HepG2 (cell line): ENCODE measurements around the gene RPS6KB1. TPM values are rescaled to one million over a fixed set of nuclear protein-coding genes. Genes with fewer than 3 reads are reported as not detected.
A peak's percentile ranks its signal among the peaks of the same experiment; 100 is the strongest.

Experiments used
- BRF2 ChIP-seq: sonication (generic); formaldehyde crosslinking; IDR thresholded peaks from 2 replicates; pipeline ENCODE4 v1.8.1; 2022; ENCODE audit warnings: mild to moderate bottlenecking, missing genetic modification reagents
- EP300 ChIP-seq, 3 experiments: sonication (generic) in 1 of 3; formaldehyde crosslinking in 1 of 3; IDR thresholded peaks; 2 replicates each; pipeline versions ENCODE4 v1.5.1 to v1.6.1; 2011 to 2020; ENCODE audit warnings: low read depth in 2 of 3, low read length in 2 of 3, borderline replicate concordance in 1 of 3, improper control_type of control experiment in 1 of 3, mild to moderate bottlenecking in 1 of 3, missing genetic modification reagents in 1 of 3, moderate library complexity in 1 of 3
- FOXC1 ChIP-seq: sonication (generic); formaldehyde crosslinking; IDR thresholded peaks from 2 replicates; pipeline ENCODE4 v1.8.0; 2022; ENCODE audit warnings: mild to moderate bottlenecking, missing genetic modification reagents, borderline replicate concordance
- GLI4 ChIP-seq: sonication (generic); formaldehyde crosslinking; IDR thresholded peaks from 2 replicates; pipeline ENCODE4 v1.5.1; 2020; ENCODE audit warnings: missing genetic modification reagents, mild to moderate bottlenecking, moderate library complexity, borderline replicate concordance
- HNF4G ChIP-seq, 2 experiments: sonication (generic) in 1 of 2; formaldehyde crosslinking in 1 of 2; IDR thresholded peaks; 2 replicates each; pipeline versions ENCODE4 v1.4.0 to v1.6.1; 2011 to 2020; ENCODE audit warnings: borderline replicate concordance in 2 of 2, low read depth in 2 of 2, mild to moderate bottlenecking in 2 of 2, low read length in 1 of 2, missing genetic modification reagents in 1 of 2, moderate library complexity in 1 of 2
- KLF9 ChIP-seq: IDR thresholded peaks from 2 replicates; pipeline ENCODE4 v1.6.1; 2016; ENCODE audit warnings: low read depth
- NR2C2 ChIP-seq: sonication (generic); formaldehyde crosslinking; IDR thresholded peaks from 2 replicates; pipeline ENCODE4 v1.4.0; 2020; ENCODE audit warnings: missing genetic modification reagents, mild to moderate bottlenecking, moderate library complexity, borderline replicate concordance
- PAWR ChIP-seq: sonication (generic); formaldehyde crosslinking; IDR thresholded peaks from 2 replicates; pipeline ENCODE4 v1.4.0; 2020; ENCODE audit warnings: missing genetic modification reagents, mild to moderate bottlenecking, borderline replicate concordance
- POLR2A ChIP-seq, 2 experiments: IDR thresholded peaks; 2 replicates each; pipeline ENCODE4 v1.6.1; 2011; ENCODE audit warnings: low read depth in 2 of 2, low read length in 2 of 2, mild to moderate bottlenecking in 1 of 2, moderate library complexity in 1 of 2; ENCODE audit not compliant: insufficient read depth in 1 of 2
- SAP130 ChIP-seq: IDR thresholded peaks from 2 replicates; pipeline ENCODE4 v1.6.1; 2016; ENCODE audit warnings: low read depth
- SIN3A ChIP-seq: IDR thresholded peaks from 2 replicates; pipeline ENCODE4 v1.6.1; 2011; ENCODE audit warnings: low read depth, mild to moderate bottlenecking, control low read depth, low read length, borderline replicate concordance
- SOX5 ChIP-seq: IDR thresholded peaks from 2 replicates; pipeline ENCODE4 v1.6.1; 2016; ENCODE audit warnings: borderline replicate concordance
- SPEN ChIP-seq: sonication (generic); formaldehyde crosslinking; IDR thresholded peaks from 2 replicates; pipeline ENCODE4 v1.5.1; 2020; ENCODE audit warnings: low read depth, mild to moderate bottlenecking, missing genetic modification reagents
- TCF12 ChIP-seq, 2 experiments: fragments of 450-650 bp in 1 of 2; sonication (generic) in 1 of 2; formaldehyde crosslinking in 1 of 2; IDR thresholded peaks; 2 replicates each; pipeline versions ENCODE4 v1.6.1 to v1.8.0; 2017 to 2022; ENCODE audit warnings: antibody characterized with exemption in 1 of 2, mild to moderate bottlenecking in 1 of 2, missing genetic modification reagents in 1 of 2, moderate library complexity in 1 of 2
- THYN1 ChIP-seq: sonication (generic); formaldehyde crosslinking; IDR thresholded peaks from 2 replicates; pipeline ENCODE4 v1.8.1; 2023; ENCODE audit warnings: low read depth, mild to moderate bottlenecking, moderate library complexity, missing genetic modification reagents, borderline replicate concordance
- ZBTB4 ChIP-seq: sonication (generic); formaldehyde crosslinking; IDR thresholded peaks from 2 replicates; pipeline ENCODE4 v1.4.0; 2020; ENCODE audit warnings: missing genetic modification reagents, mild to moderate bottlenecking, borderline replicate concordance
- ZFAT ChIP-seq: sonication (generic); formaldehyde crosslinking; conservative IDR thresholded peaks from 2 replicates; pipeline ENCODE4 v1.8.1; 2023; ENCODE audit warnings: missing genetic modification reagents, inconsistent platforms
- ZNF350 ChIP-seq: sonication (generic); formaldehyde crosslinking; IDR thresholded peaks from 2 replicates; pipeline ENCODE4 v1.4.0; 2020; ENCODE audit warnings: mild to moderate bottlenecking, low read depth, missing genetic modification reagents, borderline replicate concordance
- ZNF441 ChIP-seq: sonication (generic); formaldehyde crosslinking; IDR thresholded peaks from 2 replicates; pipeline ENCODE4 v1.7.0; 2021; ENCODE audit warnings: missing genetic modification reagents, borderline replicate concordance
- ZNF670 ChIP-seq: sonication (generic); formaldehyde crosslinking; IDR thresholded peaks from 2 replicates; pipeline ENCODE4 v1.8.0; 2022; ENCODE audit warnings: mild to moderate bottlenecking, missing genetic modification reagents, borderline replicate concordance
- polyA plus RNA-seq, 8 experiments: library from polyadenylated mRNA; depleted of rRNA in 3 of 8; stranded (reverse) in 7 of 8; unstranded in 1 of 8; fragments of >200 nt; fragmentation: Illumina TruSeq in 4 of 8; extraction: Trizol in 4 of 8; gene quantifications; 2 replicates each; pipeline versions ENCODE4 v1.2.1 to v1.2.3, GENCODE V29; 2011 to 2016; ENCODE audit warnings: low read depth in 4 of 8, missing spikeins in 1 of 8, mixed read lengths in 1 of 8; ENCODE audit not compliant: insufficient read depth in 1 of 8
- total RNA-seq, 5 experiments: library from RNA; depleted of rRNA; stranded (reverse); fragments of >200 nt; fragmentation: Illumina TruSeq; extraction: Trizol; gene quantifications; 2 replicates each; pipeline ENCODE4 v1.2.3, GENCODE V29; 2016; ENCODE audit warnings: low read depth in 1 of 5
- TF ChIP-seq, protein P1 (sequence below): sonication (generic); formaldehyde crosslinking; IDR thresholded peaks from 2 replicates; pipeline ENCODE4 v1.4.0; 2020; ENCODE audit warnings: missing genetic modification reagents

Gene RPS6KB1
- total and polyA plus RNA-seq, 2 of the 13 experiments (the other 11 are each of a cell fraction or from before 2014, with no cell fraction given), result 16.5 to 42.2 TPM

DNA sequence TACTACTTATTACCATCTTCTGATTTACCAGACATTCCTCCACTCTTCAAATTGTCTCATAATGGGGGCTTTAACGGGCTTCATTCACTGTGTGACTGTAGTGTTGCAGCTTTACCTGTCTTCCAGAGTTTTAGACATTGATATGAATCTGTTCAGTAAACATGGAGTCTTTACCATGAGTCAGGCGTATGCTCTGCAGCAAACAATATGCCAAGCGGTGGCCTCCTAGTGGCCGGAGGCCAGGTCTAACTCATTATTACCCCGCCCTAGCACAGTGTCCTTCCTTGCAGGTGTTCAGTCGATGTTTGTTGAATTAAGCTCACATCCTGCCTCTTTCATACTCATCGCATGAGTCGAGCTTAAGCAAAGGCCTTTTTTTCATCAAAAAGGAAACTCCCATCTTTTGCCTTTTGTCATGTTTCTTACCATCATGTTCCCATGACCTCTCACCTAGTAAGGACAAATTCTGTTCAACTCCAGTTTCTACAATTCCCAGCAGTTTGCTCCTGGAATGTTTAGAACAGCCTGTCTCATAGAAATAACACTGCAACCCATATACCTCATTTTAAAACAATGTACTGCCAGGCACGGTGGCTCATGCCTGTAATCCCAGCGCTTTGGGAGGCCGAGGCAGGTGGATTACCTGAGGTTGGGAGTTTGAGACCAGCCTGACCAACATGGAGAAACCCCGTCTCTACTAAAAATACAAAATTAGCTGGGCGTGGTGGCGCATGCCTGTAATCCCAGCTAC is 39.6 kb upstream of the RPS6KB1 start (continued):
- no peak for TF ChIP-seq TCF12 (IDR thresholded peaks at IDR 0.05)
- TF ChIP-seq TCF12 (CRISPR knock-in tag; IDR thresholded peaks at IDR 0.05), result peak; percentile 94; the same call in 1 of the 2 replicates
- peak; percentile 83; the same call in 1 of the 2 replicates for TF ChIP-seq SPEN (CRISPR knock-in tag)
- no peak; the same call in 1 of the 2 replicates for TF ChIP-seq ZNF670 (CRISPR knock-in tag)
- TF ChIP-seq PAWR (CRISPR knock-in tag), result no peak
- no peak for TF ChIP-seq ZFAT
- TF ChIP-seq THYN1 (CRISPR knock-in tag), result no peak
- TF ChIP-seq EP300 (IDR thresholded peaks at IDR 0.05; ENCODE audit: low read depth in 2 of 2, low read length in 2 of 2), result peak; percentile 66 to 94; a peak in 3 of 4 replicates
- TF ChIP-seq EP300 (CRISPR knock-in tag; IDR thresholded peaks at IDR 0.05; ENCODE audit: borderline replicate concordance), result peak; percentile 95
- TF ChIP-seq SOX5, result peak; percentile 97
- TF ChIP-seq NR2C2 (CRISPR knock-in tag), result peak; percentile 38; the same call in 1 of the 2 replicates
- TF ChIP-seq SIN3A, result 0 out of 2 replicates have a peak, but pooled peaks have one; percentile 47
- no peak for TF ChIP-seq BRF2 (CRISPR knock-in tag)
- TF ChIP-seq, protein P1, sequence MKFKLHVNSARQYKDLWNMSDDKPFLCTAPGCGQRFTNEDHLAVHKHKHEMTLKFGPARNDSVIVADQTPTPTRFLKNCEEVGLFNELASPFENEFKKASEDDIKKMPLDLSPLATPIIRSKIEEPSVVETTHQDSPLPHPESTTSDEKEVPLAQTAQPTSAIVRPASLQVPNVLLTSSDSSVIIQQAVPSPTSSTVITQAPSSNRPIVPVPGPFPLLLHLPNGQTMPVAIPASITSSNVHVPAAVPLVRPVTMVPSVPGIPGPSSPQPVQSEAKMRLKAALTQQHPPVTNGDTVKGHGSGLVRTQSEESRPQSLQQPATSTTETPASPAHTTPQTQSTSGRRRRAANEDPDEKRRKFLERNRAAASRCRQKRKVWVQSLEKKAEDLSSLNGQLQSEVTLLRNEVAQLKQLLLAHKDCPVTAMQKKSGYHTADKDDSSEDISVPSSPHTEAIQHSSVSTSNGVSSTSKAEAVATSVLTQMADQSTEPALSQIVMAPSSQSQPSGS (CRISPR knock-in tag), result peak; percentile 94
- peak; percentile 94 for TF ChIP-seq ZNF350 (CRISPR knock-in tag)
- TF ChIP-seq ZNF441, result peak; percentile 71; the same call in 1 of the 2 replicates
- peak; percentile 90 for TF ChIP-seq KLF9
- peak; percentile 90; the same call in 1 of the 2 replicates for TF ChIP-seq ZBTB4 (CRISPR knock-in tag)
- TF ChIP-seq GLI4 (CRISPR knock-in tag), result 0 out of 2 replicates have a peak, but pooled peaks have one; percentile 16
- TF ChIP-seq HNF4G (IDR thresholded peaks at IDR 0.05; ENCODE audit: borderline replicate concordance, low read depth, low read length), result peak; percentile 43; the same call in 1 of the 2 replicates
- peak; percentile 30; the same call in 1 of the 2 replicates for TF ChIP-seq HNF4G (CRISPR knock-in tag; IDR thresholded peaks at IDR 0.05; ENCODE audit: borderline replicate concordance, low read depth)
- 0 out of 2 replicates have a peak, but pooled peaks have one; percentile 43 for TF ChIP-seq FOXC1 (CRISPR knock-in tag)
- TF ChIP-seq SAP130 (CRISPR knock-in tag), result peak; percentile 96
- peak in 1 of 2 experiments; percentile 42; a peak in 2 of 4 replicates for TF ChIP-seq POLR2A (IDR thresholded peaks at IDR 0.05; ENCODE audit: insufficient read depth in 1 of 2, low read depth in 2 of 2, low read length in 2 of 2)
